ENCODE measurements around the gene PLA2G12A. TPM values are rescaled to one million over a fixed set of nuclear protein-coding genes. Genes with fewer than 3 reads are reported as not detected.

The PLA2G12A gene
- total RNA-seq, 1 experiment from 2014 or later = 47.3 TPM

DNA sequence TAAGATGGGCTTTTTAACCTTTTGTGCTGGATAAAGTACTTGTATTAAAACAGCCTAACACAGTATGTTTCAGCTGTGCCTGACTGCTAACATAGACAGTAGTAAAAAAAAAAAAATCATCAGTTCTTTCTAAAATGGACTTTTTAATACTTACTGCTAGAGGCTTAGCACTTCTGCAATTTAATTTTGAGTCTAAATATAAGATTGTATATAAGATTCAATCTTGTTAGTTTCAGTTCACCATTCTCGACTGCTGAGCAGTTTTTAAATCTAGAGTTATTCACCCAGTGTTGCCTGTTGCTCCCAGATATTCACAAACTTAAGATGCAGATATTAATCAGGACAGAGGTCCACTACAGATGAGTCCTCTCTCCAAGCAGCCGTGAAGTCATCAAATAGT is 6.8 kb downstream of the PLA2G12A start:
- Histone ChIP-seq H3K56ac (ENCODE audit: insufficient read length, low read depth, low read length) (no peak overlapping the region), H3K18ac (ENCODE audit: insufficient read length, low read depth, low read length) (no peak overlapping the region), H4K5ac (ENCODE audit: insufficient read length, low read depth, low read length) (no peak overlapping the region), H3K4ac (ENCODE audit: low read depth, low read length) (no peak overlapping the region), H3K27me3 (ENCODE audit: insufficient read depth, low read length) (no peaks in the 10 kb centered on the region), H4K8ac (replicated peaks; ENCODE audit: insufficient read length, low read depth, low read length) (no peak overlapping the region), H3K23me2 (ENCODE audit: insufficient read length, low read depth, low read length, poor library complexity, severe bottlenecking) (no peaks in the 10 kb centered on the region), H3K27ac (ENCODE audit: insufficient read length, low read depth, low read length) (no peak overlapping the region), H3K79me2 (ENCODE audit: insufficient read depth, low read length) (peaks cover 17% of the 10 kb centered on the region; the same call in 1 of the 2 replicates), H3K14ac (ENCODE audit: insufficient read depth, low read length) (no peak overlapping the region), H3K9me3 (ENCODE audit: control insufficient read depth, low read depth, low read length) (no peaks in the 10 kb centered on the region), H3K9ac (ENCODE audit: extremely low read depth, insufficient read length, low read length) (no peak overlapping the region), H4K20me1 (ENCODE audit: control insufficient read depth, insufficient read depth, insufficient read length) (no peaks in the 10 kb centered on the region), H2BK120ac (ENCODE audit: low read depth, low read length, poor library complexity, severe bottlenecking) (no peak overlapping the region), H2AFZ (ENCODE audit: low read length) (no peak overlapping the region), H4K91ac (ENCODE audit: insufficient read length, low read depth, low read length) (no peak overlapping the region), H3K79me1 (ENCODE audit: insufficient read depth, low read depth, low read length, poor library complexity, severe bottlenecking) (no peaks in the 10 kb centered on the region), H2AK5ac (ENCODE audit: insufficient read length, low read length) (no peak overlapping the region), H3K4me2 (ENCODE audit: insufficient read depth, insufficient read length, low read length) (no peak overlapping the region), H2BK5ac (ENCODE audit: insufficient read length, low read length) (no peak overlapping the region), H3K4me1 (ENCODE audit: insufficient read depth, low read length) (no peaks in the 10 kb centered on the region), H3K23ac (ENCODE audit: insufficient read length, low read depth, low read length) (no peak overlapping the region), H2BK12ac (ENCODE audit: insufficient read length, low read depth, low read length) (no peak overlapping the region), H2BK20ac (ENCODE audit: low read depth, low read length, poor library complexity, severe bottlenecking) (no peak overlapping the region), H2BK15ac (ENCODE audit: low read depth, low read length) (no peak overlapping the region), H3T11ph (ENCODE audit: low read length) (no peak overlapping the region)
- Mint-ChIP-seq H3K27ac (no peak overlapping the region), H3K4me1 (peaks cover 4 to 6% of the 10 kb centered on the region in 2 experiments), H3K4me3 (no peak overlapping the region), H3K36me3 (ENCODE audit: insufficient read depth in 1 of 3, low read depth in 3 of 3) (peaks cover 12 to 27% (median 24%) of the 10 kb centered on the region in 3 experiments; a peak in 6 of 7 replicates), H3K27me3 (ENCODE audit: low read depth) (no peaks in the 10 kb centered on the region), H3K9me3 (no peaks in the 10 kb centered on the region)
- DNase-seq = no peak
- no CpG with 5 or more reads among the region's 2 CpGs for WGBS (ENCODE audit: extremely low coverage, insufficient read length, low lambda C conversion rate)
- TF ChIP-seq, protein P1, sequence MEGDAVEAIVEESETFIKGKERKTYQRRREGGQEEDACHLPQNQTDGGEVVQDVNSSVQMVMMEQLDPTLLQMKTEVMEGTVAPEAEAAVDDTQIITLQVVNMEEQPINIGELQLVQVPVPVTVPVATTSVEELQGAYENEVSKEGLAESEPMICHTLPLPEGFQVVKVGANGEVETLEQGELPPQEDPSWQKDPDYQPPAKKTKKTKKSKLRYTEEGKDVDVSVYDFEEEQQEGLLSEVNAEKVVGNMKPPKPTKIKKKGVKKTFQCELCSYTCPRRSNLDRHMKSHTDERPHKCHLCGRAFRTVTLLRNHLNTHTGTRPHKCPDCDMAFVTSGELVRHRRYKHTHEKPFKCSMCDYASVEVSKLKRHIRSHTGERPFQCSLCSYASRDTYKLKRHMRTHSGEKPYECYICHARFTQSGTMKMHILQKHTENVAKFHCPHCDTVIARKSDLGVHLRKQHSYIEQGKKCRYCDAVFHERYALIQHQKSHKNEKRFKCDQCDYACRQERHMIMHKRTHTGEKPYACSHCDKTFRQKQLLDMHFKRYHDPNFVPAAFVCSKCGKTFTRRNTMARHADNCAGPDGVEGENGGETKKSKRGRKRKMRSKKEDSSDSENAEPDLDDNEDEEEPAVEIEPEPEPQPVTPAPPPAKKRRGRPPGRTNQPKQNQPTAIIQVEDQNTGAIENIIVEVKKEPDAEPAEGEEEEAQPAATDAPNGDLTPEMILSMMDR (conservative IDR thresholded peaks at IDR 0.05) = no peak

All from H9 (cell line).